Endothelial cell of hepatic sinusoid (primary cell): ENCODE data around the gene PIK3CG.
"Not testable (repeated sequence)": the region's sequence is repeated elsewhere in the genome, so short reads cannot be mapped to it uniquely, and the experiment has no call there.

Source experiments
- in situ Hi-C: cut with HindIII; loops from 2 replicates; pipeline ENCODE4 v1.10.0; 2017; ENCODE audit warnings: low sequenced_read_pairs

Gene PIK3CG

DNA sequence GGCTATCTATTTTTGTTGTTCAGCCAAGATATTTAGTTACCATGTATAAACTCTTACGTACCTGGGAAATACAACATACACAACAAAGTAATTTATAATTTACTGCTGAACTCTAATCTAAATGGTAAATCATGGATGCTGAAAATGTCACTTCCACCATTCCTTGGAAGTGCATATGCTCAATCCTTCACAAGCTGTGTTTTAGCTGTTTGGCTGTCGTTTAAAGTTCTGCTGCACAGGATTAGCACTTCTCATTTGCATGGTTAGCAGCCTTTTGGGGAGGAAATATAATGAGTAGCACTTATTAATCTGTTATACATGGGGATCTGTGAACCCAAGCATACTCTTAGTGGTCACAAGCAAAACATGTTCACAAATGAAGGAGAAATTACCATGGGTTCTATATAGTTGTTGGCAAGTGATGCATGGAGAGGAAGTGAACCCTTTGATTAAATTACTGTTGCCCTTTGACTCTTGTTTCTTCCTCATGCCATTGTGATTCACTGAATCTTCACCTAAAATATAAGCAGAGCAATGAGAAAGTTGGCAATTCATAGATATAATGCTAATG lies 18.5 kb downstream of the PIK3CG start:
- in situ Hi-C loops = no loop called here

DNA sequence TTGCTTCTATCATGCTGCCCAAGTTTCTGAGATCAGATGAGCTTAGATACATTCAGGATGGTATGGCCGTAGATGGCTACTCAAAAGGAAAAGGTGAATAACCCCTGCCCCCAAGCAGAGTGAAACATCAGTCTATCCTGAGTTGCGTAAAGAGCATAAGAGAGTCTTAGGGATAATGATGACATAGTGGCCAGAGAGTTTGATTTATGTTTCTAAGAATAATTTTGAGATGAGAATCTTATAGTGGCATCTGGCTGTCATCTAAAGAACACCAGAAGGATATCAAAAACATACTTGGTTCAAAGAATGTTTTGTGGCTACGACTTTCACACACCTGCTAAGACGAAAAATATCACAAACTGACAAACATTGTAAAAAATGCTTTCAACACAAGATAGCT lies 20.6 kb downstream of the PIK3CG start:
- in situ Hi-C loops = no loop called here

DNA sequence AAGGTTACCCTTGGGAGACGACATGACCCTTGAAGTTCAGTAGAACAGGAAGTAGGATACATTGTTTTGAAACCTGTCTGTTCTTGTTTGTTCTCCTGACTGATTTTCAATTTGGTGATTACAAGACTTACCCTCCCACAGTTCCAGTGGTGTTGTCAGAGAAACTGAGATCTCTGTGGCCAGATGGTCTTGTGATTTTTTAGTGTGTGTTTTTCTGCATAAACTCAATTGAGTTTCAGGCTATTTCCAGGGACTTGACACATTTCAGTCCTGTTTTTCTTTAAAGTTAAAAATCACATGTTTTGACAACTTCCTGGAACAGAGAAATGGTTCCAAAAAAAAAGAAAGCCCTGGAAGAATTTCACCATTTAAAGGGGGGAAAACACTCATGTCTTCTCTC lies 22.3 kb downstream of the PIK3CG start:
- in situ Hi-C loops = no loop called here

DNA sequence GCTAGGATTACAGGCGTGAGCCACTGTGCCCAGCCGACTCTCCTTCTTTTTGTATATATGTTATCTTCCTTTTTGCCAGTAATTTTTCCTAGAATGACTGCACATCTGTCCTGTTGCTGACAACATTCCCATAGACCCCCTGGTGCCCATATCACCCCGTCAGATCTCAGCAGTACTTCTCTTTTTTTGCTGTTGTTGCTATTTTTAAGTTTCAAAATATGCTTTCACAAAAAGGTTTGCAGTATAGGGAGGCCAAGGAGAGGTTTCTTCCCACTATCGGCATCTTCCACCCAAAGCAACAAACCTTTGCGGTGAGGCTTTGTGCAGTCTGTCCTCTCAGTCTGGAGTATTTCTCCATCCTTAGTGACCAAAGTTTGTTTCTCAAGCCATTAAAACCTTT lies 23.1 kb downstream of the PIK3CG start:
- in situ Hi-C loops = no loop called here

DNA sequence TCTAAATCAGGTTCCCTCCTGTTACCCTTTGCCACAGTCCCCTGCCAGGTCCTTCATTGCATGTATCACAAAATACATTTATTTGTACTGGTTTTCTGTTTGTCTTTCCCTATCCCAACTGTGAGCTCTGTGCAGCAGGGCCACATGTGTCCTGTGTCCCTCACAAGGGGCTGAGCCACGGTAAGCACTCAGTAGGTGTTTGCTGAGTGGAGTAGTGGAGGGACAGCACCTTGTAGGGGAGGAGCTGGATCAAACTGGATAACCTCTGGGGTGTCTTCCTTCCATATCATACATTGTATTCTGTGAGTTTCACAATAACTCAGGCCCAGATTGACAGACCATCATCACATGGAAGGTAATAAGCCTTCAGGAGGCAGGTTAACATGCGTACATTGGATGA lies 25.9 kb downstream of the PIK3CG start:
- in situ Hi-C loops = no loop called here

DNA sequence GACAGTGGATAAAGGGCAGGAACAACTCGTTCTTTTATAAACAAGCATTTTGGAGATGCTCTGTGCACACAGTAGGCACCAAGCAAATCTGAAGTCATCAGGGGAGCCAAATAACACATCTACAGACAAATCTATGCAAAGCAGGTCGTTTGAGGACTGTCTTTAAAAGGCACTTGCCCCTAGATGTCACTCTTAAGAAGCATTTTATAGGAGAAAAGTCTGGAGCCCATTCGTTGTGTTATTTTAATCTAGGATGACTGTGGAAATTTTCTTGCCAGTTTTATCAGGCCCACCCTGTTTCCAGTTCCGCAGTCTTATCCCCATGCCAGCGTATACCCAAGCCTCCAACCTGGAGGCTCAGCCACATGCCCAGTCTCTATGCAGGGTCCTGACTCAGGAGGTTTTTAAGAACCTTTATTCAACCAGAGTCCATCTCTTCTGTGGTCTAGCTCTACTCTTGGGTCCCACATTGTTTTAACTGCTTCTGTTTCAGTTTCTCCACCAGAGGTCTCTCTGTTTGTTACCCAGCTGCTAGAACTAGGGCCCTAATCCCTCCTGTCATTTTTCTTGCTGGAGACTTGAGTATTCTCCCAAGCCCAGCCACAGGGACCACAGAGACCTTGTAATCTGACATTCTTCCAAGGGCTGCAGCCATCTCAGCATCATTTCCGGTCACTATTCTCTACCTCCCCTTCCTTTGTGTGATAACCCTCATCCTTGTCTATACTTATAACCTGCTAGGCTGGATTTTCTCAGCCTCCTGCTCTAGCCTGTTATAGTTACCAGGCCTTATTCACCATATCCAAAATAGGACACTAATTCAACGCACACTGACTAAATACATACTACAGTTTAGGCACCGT lies 26.7 kb downstream of the PIK3CG start:
- in situ Hi-C loops = no loop called here

DNA sequence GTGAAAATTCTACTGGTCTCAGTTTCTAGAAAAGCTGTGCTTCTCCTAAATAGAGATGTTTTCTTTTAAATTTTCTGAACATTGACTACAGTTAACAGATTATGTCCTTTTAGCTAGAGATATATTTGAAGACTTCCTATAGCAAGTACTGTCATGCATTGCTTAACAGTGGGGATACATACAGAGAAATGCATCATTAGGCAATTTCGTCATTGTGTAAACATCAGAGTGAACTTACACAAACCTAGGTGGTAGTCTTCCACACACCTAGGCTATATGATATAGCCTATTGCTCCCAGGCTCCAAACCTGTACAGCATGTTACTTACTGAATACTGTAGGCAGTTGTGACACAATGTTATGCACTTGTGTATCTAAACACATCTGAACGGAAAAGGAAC lies 28.5 kb downstream of the PIK3CG start:
- in situ Hi-C loops = no loop called here

DNA sequence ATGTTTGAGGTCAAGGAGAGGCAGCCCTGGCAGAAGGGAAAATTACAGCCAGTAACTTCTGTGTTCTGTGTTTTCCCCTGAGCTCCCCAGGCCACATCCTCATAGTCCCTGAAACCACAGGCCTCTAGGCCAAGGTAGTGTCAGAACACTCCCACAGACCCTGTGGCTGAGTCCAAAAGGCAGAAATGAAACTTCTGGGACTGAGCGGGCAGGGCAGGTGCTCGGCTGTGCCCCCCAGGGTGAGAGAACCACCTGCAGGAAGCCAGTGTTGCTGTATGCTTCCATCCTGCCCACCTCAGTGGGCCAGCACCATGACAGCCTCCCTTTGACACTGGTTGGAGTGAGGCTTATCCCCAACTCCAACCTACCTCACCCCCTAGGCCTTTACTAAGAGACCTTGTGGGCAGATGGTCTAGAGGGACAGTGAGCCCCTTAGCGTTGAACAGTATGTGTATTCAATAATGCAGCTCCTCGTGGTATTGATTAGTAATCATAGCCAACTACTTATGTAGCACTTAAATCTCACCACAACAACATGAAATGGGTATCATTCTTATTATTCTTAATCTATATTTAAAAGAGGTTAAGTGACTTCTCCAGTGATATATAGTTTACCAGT lies 30.3 kb downstream of the PIK3CG start:
- in situ Hi-C loops = no loop called here

DNA sequence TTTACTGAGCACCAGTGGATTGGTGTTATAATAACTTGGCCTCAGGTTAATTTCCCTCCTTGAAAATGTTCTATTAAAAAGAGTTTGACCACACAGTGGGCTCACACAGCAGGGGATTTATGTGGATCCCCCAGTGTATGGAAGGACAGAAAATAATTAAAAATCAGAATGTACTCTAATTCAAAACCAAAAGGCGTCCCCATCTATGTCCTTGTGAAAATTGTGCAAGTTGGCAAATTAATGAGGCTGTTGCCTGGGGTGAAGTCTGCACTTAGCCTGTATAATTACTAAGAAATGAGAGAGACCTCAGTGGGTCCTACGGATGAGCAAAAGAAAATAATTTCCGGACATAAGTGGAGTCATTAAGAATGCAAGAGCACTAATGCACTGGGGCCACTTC lies 31.1 kb downstream of the PIK3CG start:
- in situ Hi-C loops = no loop called here

DNA sequence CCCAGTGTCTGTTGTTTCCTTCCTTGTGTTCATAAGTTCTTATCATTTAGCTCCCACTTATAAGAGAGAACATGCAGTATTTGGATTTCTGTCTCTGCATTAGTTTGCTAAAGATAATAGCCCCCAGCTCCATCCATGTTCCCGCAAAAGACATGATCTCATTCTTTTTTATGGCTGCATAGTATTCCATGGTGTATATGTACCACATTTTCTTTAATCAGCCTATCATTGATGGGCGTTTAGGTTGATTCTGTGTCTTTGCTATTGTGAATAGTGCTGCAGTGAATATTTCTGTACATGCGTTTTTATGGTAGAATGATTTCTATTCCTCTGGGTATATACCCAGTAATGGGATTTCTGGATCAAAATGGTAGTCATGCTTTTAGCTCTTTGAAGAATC lies 32.5 kb downstream of the PIK3CG start:
- in situ Hi-C loops = not testable (repeated sequence)

DNA sequence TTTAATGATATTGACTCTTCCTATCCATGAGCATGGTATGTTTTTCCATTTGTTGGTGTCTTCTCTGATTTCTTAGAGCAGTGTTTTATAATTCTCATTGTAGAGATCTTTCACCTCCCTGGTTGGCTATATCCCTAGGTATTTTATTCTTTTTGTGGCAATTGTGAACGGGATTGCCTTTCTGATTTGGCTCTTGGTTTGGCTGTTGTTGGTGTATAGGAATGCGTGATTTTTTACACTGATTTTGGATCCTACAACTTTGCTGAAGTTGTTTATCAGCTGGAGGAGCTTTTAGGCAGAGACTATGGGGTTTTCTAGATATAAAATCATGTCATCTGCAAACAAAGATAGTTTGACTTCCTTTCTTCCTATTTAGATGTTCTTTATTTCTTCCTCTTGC lies 33.9 kb downstream of the PIK3CG start:
- in situ Hi-C loops = not testable (repeated sequence)

DNA sequence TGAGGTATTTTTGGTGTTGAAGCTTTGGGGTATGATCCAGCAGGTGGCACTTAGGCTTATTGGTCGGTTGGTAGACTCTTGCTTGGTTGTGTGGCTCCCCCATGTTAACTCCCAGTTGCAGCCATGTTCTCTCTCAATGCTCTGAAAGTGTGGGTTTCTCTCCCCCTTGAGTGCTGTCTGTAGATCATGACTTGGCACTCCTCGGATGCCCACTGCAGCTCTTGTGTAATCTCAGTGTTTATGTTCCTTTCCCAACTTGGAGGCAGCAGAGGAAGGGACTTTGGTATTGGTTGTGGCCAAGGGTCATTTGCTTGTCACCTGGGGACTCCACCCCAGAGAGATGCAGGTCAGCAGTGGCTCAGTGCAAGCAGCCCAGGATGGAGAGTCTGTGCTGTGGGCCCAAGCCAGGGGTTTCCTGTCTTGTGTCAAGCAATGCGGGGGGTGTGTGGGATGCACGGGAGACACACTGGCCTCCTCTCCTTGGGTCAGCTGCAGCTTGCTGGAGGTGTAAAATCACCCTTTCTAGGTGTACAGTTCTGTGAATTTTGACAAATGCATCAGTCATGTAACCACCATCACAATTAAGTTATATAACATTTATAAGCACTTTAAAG lies 36.9 kb downstream of the PIK3CG start:
- in situ Hi-C loops = no loop called here

DNA sequence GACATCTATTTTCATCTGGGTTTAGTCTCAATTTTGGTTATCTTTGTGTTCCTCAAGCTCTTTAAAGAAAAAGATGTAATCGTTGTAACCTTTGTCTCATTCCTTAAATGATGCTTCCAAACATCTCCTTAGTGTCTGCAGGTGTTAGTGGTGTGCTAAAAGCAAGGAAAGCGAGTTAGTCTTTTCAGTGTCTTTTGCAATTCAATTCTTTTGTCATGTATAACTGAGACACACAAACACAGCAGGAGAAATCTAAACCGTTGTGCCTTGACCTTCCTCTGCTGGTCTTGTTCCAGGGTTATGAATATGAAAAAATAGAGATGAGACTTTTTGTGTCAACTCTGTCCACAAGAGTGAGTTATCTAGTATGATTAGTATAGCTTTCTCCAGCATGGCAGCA lies 40.7 kb downstream of the PIK3CG start:
- in situ Hi-C loops = no loop called here

DNA sequence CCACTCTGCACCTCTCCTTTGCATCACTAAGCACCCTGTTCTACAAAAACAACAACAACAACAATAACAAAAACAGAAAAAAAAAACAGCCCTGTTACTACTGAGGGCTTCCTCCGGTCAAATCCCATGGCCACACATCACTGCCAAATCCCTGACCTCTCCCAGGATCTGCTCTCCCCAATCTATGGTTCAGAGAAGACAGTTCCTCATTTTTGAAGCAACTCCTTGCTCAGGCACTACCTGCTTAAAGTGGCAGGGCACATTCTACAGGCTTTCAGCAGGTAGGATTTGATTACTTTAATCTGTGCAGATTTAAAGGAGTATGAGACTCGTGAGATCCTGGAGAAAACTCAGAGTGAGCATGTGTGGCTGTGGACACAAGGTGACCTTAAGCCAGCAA lies 46.9 kb downstream of the PIK3CG start:
- in situ Hi-C loops = loop anchor here (5.0 kb wide), 1 partner anchor 100 kb away; no protein-coding TSS in a partner anchor

DNA sequence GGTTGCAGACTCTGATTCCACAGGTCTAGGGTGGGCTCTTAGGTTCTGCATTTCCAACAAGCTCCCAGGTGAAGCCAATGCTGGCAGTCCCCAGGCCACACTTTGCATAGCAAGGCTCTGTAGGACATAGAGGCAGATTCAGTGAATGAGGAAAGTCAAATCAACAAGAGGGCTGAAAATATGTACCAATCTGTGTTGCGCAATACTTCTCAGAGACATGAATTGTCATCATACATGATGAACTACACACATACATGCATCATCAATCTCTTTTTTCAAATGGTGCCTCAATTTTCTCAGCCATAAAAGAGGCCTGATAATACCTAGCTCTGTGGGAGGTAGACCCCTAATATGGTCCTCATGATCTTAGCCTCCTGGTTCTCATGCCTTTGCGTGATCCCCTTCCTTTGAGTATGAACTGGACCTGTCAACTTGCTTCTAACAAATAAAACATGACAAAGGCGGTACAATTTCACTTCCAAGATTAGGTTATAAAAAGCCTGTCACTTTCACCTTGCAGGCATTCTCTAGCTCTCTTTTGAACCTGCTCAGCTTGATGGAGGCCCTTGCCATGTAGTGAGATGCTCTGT lies 49.0 kb downstream of the PIK3CG start:
- in situ Hi-C loops = loop anchor here (5.0 kb wide), 1 partner anchor 102 kb away; no protein-coding TSS in a partner anchor

DNA sequence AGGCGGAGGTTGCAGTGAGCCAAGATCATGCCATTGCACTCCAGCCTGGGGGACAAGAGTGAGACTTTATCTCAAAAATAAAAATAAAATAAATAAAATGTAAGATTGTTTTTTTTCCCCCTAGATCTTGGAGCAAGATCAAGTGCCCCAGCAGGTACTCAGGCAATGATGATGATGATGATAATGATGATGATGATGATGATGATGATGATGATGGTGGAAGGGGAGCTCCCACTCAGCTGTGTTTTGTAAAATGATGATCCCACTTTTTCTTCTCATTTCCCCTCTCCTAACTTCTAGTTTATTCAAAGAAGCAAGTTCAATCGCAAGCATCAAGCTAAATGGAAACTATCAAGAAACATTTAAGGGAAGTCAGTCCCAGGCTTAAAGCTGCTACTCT lies 50.3 kb downstream of the PIK3CG start:
- in situ Hi-C loops = no loop called here

DNA sequence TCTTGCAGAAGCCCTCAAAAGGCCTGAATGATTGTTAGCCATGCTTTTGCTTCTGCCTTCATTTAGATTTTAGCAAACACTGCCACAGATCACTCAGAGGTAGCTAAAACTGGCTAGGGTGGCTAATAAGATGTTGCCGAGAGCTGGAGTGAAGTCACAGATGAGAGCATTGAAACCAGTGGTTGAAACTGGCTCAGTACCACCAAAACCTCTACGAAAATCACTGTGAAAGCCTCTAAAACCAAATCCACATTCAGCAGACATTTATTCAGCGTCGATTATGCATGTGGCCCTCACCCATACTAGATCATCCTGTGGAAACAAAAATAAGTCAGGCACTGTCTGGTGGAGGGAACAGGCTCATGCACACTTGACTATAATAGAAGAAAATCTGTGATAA lies 50.8 kb downstream of the PIK3CG start:
- in situ Hi-C loops = no loop called here

DNA sequence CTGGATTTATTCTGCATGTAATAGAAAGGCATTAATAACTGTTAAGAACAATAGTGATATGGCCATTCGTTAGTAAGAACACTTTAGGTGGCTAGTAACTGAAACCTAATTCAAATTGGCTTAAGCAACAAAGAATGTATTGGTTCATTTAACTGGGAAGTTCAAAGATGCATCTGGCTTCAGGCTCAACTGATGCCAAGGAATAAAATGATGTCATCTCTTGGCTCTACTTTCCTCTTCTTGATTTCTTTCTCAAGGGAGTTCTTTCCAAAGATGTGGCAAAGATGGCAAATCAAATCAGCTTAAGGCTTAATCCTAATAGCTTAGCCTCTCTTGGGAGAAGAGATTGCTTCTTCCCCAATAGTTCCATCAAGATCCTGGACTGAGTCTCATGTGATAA lies 51.6 kb downstream of the PIK3CG start:
- in situ Hi-C loops = no loop called here

DNA sequence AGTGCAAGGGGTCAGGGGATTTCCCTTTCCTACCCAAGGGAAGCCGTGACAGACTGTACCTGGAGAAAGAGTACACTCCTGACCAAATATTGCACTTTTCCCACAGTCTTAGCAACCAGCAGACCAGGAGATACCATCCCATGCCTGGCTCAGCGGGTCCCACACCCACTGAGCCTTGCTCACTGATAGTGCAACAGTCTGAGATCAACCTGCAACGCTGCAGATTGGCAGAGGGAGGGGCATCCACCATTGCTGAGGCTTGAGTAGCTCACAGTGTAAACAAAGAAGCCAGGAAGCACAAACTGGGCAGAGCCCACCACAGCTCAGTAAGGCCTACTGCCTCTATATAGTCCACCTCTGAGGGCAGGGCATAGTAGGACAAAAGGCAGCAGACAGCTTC lies 53.9 kb downstream of the PIK3CG start:
- in situ Hi-C loops = no loop called here

DNA sequence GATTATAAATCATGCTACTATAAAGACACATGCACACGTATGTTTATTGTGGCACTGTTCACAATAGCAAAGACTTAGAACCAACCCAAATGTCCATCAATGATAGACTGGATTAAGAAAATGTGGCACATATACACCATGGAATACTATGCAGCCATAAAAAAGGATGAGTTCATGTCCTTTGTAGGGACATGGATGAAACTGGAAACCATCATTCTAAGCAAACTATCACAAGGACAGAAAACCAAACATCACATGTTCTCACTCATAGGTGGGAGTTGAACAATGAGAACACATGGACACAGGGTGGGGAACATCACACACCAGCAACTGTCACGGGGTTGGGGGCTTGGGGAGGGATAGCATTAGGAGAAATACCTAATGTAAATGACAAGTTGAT lies 59.4 kb downstream of the PIK3CG start:
- in situ Hi-C loops = not testable (repeated sequence)

DNA sequence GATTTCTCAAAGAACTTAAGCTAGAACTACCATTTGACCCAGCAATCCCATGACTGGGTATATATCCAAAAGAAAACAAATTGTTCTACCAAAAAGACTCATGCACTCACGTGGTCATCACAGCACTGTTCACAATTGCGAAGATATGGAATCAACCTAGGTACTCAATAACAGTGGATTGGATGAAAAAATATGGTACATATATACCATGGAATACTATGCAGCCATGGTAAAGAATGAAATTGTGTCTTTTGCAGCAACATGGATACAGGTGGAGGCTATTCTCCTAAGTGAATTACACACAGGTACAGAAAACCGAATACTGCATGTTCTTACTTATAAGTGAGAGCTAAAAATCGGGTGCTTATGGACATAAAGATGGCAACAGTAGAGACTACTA lies 61.8 kb downstream of the PIK3CG start:
- in situ Hi-C loops = no loop called here
